DND-41 (cell line): Measurements from ENCODE around the gene PTGIR.

Source experiments
- ATAC-seq: fragments of 200-7000 bp; cut with Tn5 transposase; 3 replicates; pipeline ENCODE4 v1.9.1; 2021; ENCODE audit warnings: low read depth; ENCODE audit not compliant: insufficient read depth
- DNase-seq: peaks from one replicate; pipeline ENCODE4 v3.0.0-alpha.2; 2020
- H2AFZ ChIP-seq: 2 replicates; pipeline ENCODE4 v1.6.0; 2012; ENCODE audit warnings: low read depth, low read length
- H3K27ac ChIP-seq: 2 replicates; pipeline ENCODE4 v1.5.1; 2012; ENCODE audit warnings: low read length, inconsistent platforms
- H3K27me3 ChIP-seq: fragments of 200-600 bp; sonication (generic); 2 replicates; pipeline ENCODE4 v1.6.0; 2012; ENCODE audit warnings: low read length, mild to moderate bottlenecking, inconsistent platforms; ENCODE audit not compliant: insufficient read depth, poor library complexity
- H3K36me3 ChIP-seq: 2 replicates; pipeline ENCODE4 v1.5.1; 2012; ENCODE audit warnings: low read length, inconsistent platforms; ENCODE audit not compliant: insufficient read depth
- H3K4me1 ChIP-seq: 2 replicates; pipeline ENCODE4 v1.5.1; 2012; ENCODE audit warnings: mild to moderate bottlenecking, low read length; ENCODE audit not compliant: insufficient read depth
- H3K4me2 ChIP-seq: 2 replicates; pipeline ENCODE4 v1.6.0; 2012; ENCODE audit warnings: mild to moderate bottlenecking, moderate library complexity, low read length, inconsistent platforms; ENCODE audit not compliant: insufficient read depth
- H3K4me3 ChIP-seq, 2 experiments: fragments of 200-600 bp in 1 of 2; shearing (Covaris generic) in 1 of 2; 2 replicates each; pipeline ENCODE4 v1.5.1; 2012 to 2016; ENCODE audit warnings: inconsistent platforms in 2 of 2, low read length in 2 of 2, mild to moderate bottlenecking in 2 of 2, low read depth in 1 of 2, moderate library complexity in 1 of 2
- H3K79me2 ChIP-seq: 2 replicates; pipeline ENCODE4 v1.6.0; 2012; ENCODE audit warnings: low read length, inconsistent platforms; ENCODE audit not compliant: insufficient read depth
- H3K9ac ChIP-seq: 2 replicates; pipeline ENCODE4 v1.6.0; 2012; ENCODE audit warnings: low read depth, mild to moderate bottlenecking, inconsistent platforms, low read length, moderate library complexity
- H3K9me3 ChIP-seq: 2 replicates; pipeline ENCODE4 v1.5.1; 2012; ENCODE audit warnings: low read length, moderate library complexity, mild to moderate bottlenecking, inconsistent platforms; ENCODE audit not compliant: insufficient read depth, severe bottlenecking
- H4K20me1 ChIP-seq: 2 replicates; pipeline ENCODE4 v1.6.0; 2012; ENCODE audit warnings: low read length; ENCODE audit not compliant: insufficient read depth
- CTCF ChIP-seq: IDR thresholded peaks from 2 replicates; pipeline ENCODE4 v1.5.1; 2012; ENCODE audit warnings: borderline replicate concordance, low read length, moderate library complexity, mild to moderate bottlenecking; ENCODE audit not compliant: poor library complexity, severe bottlenecking; ENCODE audit errors: extremely low read depth
- EZH2 ChIP-seq: IDR thresholded peaks from 3 replicates; pipeline ENCODE4 v1.6.1; 2012; ENCODE audit warnings: borderline replicate concordance, low read depth, mild to moderate bottlenecking, moderate library complexity, low read length, inconsistent platforms; ENCODE audit not compliant: severe bottlenecking

The PTGIR gene

GRCh38 chr19:46603195-46603637 lies 21.7 kb downstream of the PTGIR start:
- Histone ChIP-seq H3K4me2 (peak overlapping the region; percentile 95), H3K79me2 (peaks cover 59% of the 10 kb centered on the region), H4K20me1 (peaks cover 63% of the 10 kb centered on the region), H3K27me3 (no peaks in the 10 kb centered on the region), H3K27ac (peak overlapping the region; percentile 91), H3K9me3 (peaks cover 6% of the 10 kb centered on the region), H3K36me3 (peaks cover 59% of the 10 kb centered on the region), H3K9ac (peak overlapping the region; percentile 93), H3K4me1 (peaks cover 37% of the 10 kb centered on the region), H2AFZ (no peak overlapping the region), H3K4me3 (peak overlapping the region in 1 of 2 experiments; percentile 72; a peak in 3 of 4 replicates)
- ATAC-seq (no peak), DNase-seq (no peak)
- TF ChIP-seq CTCF (no peak), EZH2 (no peak)

GRCh38 chr19:46602392-46603194 lies 22.3 kb downstream of the PTGIR start:
- peak overlapping the region; percentile 95 for H3K4me2 ChIP-seq
- no peaks in the 10 kb centered on the region for H3K27me3 ChIP-seq
- ATAC-seq: no peak
- H3K9me3 ChIP-seq: peaks cover 6% of the 10 kb centered on the region
- H3K4me3 ChIP-seq: peak overlapping the region; percentile 72 to 84; a peak in 3 of 4 replicates
- H3K79me2 ChIP-seq: peaks cover 59% of the 10 kb centered on the region
- H3K9ac ChIP-seq: peak overlapping the region; percentile 93
- H4K20me1 ChIP-seq: peaks cover 56% of the 10 kb centered on the region
- H3K27ac ChIP-seq: peak overlapping the region; percentile 91
- TF ChIP-seq CTCF (no peak), EZH2 (no peak)
- peaks cover 53% of the 10 kb centered on the region for H3K36me3 ChIP-seq
- no peak overlapping the region for H2AFZ ChIP-seq
- H3K4me1 ChIP-seq: peaks cover 37% of the 10 kb centered on the region
- peak; percentile 37 for DNase-seq

GRCh38 chr19:46601318-46602224 lies 23.3 kb downstream of the PTGIR start, which contains the start of gene CALM3:
TSS of gene CALM3 (plus strand) at chr19:46601330. CDS start at chr19:46601435, 105 bp downstream.
- H4K20me1 ChIP-seq: peaks cover 46% of the 10 kb centered on the region
- peak; percentile 27; the same call in 2 of the 3 replicates for ATAC-seq
- peaks cover 6% of the 10 kb centered on the region for H3K9me3 ChIP-seq
- H3K9ac ChIP-seq: peak within 1 kb of the TSS; percentile 93
- peaks cover 37% of the 10 kb centered on the region for H3K4me1 ChIP-seq
- H3K4me3 ChIP-seq: peak within 1 kb of the TSS; percentile 72 to 84
- peak; percentile 55 for DNase-seq
- H3K27me3 ChIP-seq: no peaks in the 10 kb centered on the region
- H3K4me2 ChIP-seq: peak within 1 kb of the TSS; percentile 95
- peak within 1 kb of the TSS; percentile 95 for H2AFZ ChIP-seq
- peak within 1 kb of the TSS; percentile 100 for H3K27ac ChIP-seq
- TF ChIP-seq EZH2 (no peak), CTCF (no peak)
- H3K36me3 ChIP-seq: peaks cover 43% of the 10 kb centered on the region
- H3K79me2 ChIP-seq: peaks cover 54% of the 10 kb centered on the region
